ENCODE measurements around the gene LRBA.

- TF ChIP-seq CTCF (conservative IDR thresholded peaks at IDR 0.05), result peak; percentile 41; the same call in 1 of the 2 replicates
- TF ChIP-seq EZH2 (IDR thresholded peaks at IDR 0.05; ENCODE audit: low read depth), result no peak
Measured at GRCh38 chr4:150960818-150961217, 54.3 kb downstream of the LRBA start.

Data from PC-9 (cell line).